ENCODE measurements around the gene ATP10A.

DNA sequence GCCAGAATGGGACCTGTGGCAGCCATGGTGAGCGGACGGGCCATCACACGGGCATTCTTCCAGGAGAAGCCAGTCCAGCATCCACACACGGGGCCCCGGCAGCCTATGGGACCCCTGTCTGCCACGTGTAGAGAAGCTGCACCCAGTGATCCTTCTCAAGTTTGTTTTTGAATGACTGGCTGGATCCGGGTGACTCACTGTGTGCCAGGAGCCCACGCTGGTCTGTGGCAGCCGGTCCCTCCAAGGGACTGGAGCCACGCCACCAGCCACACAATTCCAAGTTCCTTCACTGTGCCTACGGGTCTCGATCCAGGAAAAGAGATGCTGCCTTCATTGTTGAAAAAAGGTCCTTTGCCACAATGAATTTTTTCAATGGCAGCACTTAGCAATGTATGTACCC is 58.1 kb downstream of the ATP10A start:
- TF ChIP-seq, protein P1, sequence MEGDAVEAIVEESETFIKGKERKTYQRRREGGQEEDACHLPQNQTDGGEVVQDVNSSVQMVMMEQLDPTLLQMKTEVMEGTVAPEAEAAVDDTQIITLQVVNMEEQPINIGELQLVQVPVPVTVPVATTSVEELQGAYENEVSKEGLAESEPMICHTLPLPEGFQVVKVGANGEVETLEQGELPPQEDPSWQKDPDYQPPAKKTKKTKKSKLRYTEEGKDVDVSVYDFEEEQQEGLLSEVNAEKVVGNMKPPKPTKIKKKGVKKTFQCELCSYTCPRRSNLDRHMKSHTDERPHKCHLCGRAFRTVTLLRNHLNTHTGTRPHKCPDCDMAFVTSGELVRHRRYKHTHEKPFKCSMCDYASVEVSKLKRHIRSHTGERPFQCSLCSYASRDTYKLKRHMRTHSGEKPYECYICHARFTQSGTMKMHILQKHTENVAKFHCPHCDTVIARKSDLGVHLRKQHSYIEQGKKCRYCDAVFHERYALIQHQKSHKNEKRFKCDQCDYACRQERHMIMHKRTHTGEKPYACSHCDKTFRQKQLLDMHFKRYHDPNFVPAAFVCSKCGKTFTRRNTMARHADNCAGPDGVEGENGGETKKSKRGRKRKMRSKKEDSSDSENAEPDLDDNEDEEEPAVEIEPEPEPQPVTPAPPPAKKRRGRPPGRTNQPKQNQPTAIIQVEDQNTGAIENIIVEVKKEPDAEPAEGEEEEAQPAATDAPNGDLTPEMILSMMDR (IDR thresholded peaks at IDR 0.05; ENCODE audit: poor library complexity, severe bottlenecking): no peak
- no peak for TF ChIP-seq EZH2 (IDR thresholded peaks at IDR 0.05; ENCODE audit: borderline replicate concordance, insufficient read depth, low read length, poor library complexity, severe bottlenecking)
- no peak for TF ChIP-seq SMC3 (conservative IDR thresholded peaks at IDR 0.05; ENCODE audit: poor library complexity)

Data from neural cell (in vitro differentiated cells).